ENCODE data around the gene NAV2. TPM values are rescaled to one million over a fixed set of nuclear protein-coding genes. Genes with fewer than 3 reads are reported as not detected.

The NAV2 gene
- total RNA-seq, 4 donors from 2014 or later, result 9.1 to 34.7 (median 22.2) TPM

DNA sequence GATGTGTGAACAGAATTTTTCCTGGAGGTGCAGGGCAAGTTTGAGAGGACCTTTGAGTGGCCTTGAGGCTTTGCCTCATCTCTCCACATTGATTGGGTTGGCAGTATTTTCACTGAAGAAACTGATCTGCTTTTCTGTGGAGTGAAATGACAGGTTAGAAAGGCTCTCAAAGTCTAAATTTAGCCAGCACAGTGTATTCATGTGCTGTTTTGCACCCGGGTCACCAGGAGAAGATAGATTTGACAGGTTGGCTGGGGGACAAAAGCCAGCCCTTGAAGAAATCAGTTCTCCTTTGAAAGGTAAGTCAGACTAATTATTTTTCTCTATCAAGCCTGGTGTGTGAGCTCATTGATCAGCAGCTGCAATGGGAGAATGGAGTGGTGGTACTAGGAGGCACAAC, 294.7 kb downstream of the NAV2 start:
- H3K27ac ChIP-seq, result no peak overlapping the region
- WGBS, result 75% methylated on average over 1 of the region's 1 CpG
- H3K4me1 ChIP-seq, result peaks cover 8% of the 10 kb centered on the region
- H3K4me3 ChIP-seq, result no peak overlapping the region
- H3K9me3 ChIP-seq, result no peaks in the 10 kb centered on the region
- H3K27me3 ChIP-seq, result no peaks in the 10 kb centered on the region
- H3K36me3 ChIP-seq, result no peaks in the 10 kb centered on the region
- no peak for TF ChIP-seq POLR2AphosphoS5 (IDR thresholded peaks at IDR 0.05)
- no peak for TF ChIP-seq EP300 (IDR thresholded peaks at IDR 0.05)
- TF ChIP-seq, protein P1, sequence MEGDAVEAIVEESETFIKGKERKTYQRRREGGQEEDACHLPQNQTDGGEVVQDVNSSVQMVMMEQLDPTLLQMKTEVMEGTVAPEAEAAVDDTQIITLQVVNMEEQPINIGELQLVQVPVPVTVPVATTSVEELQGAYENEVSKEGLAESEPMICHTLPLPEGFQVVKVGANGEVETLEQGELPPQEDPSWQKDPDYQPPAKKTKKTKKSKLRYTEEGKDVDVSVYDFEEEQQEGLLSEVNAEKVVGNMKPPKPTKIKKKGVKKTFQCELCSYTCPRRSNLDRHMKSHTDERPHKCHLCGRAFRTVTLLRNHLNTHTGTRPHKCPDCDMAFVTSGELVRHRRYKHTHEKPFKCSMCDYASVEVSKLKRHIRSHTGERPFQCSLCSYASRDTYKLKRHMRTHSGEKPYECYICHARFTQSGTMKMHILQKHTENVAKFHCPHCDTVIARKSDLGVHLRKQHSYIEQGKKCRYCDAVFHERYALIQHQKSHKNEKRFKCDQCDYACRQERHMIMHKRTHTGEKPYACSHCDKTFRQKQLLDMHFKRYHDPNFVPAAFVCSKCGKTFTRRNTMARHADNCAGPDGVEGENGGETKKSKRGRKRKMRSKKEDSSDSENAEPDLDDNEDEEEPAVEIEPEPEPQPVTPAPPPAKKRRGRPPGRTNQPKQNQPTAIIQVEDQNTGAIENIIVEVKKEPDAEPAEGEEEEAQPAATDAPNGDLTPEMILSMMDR (IDR thresholded peaks at IDR 0.05), result no peak
- TF ChIP-seq POLR2A (IDR thresholded peaks at IDR 0.05), result no peak
- no peak for DNase-seq (ENCODE audit: low spot score in 2 of 2)

DNA sequence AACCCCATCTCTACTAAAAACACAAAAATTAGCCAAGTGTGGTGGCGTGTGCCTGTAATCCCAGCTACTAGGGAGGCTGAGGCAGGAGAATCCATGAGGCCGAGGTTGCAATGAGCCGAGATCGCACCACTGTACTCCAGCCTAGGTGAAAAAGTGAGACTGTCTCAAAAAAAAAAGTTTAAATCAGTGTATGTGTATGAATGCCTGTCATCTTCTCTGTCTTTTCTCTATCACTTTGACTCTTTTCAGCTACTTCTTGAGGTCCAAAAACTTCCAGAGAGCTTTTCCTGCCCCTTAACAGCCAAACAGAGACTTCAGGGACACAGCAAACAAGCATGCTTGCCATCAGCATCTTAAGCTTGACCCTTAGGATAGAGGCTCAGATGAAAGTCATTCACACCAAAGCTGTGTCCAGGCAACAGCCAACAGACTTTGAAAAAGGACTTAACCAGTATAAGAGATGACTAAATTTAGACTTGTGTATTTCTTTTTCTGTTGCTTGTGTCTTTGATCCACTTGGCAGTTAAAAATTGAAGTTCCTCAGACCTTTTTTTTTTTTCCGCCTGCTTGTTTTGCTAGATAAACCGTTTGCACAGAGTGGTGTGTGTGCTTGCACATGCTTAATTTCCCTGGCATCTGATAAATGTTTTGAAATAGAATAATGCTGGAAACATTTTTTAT, 295.7 kb downstream of the NAV2 start:
- TF ChIP-seq EP300 (IDR thresholded peaks at IDR 0.05), result no peak
- TF ChIP-seq POLR2AphosphoS5 (IDR thresholded peaks at IDR 0.05), result no peak
- TF ChIP-seq POLR2A (IDR thresholded peaks at IDR 0.05), result no peak
- TF ChIP-seq, protein P1 (IDR thresholded peaks at IDR 0.05), result no peak
- no peak for DNase-seq (ENCODE audit: low spot score in 2 of 2)
- H3K27me3 ChIP-seq, result no peaks in the 10 kb centered on the region
- peaks cover 8% of the 10 kb centered on the region for H3K4me1 ChIP-seq
- no peaks in the 10 kb centered on the region for H3K9me3 ChIP-seq
- 75% methylated on average over 6 of the region's 6 CpGs for WGBS
- no peaks in the 10 kb centered on the region for H3K36me3 ChIP-seq
- no peak overlapping the region for H3K27ac ChIP-seq
- H3K4me3 ChIP-seq, result no peak overlapping the region

GRCh38 chr11:20008871-20009644, 296.4 kb downstream of the NAV2 start:
- TF ChIP-seq POLR2AphosphoS5 (IDR thresholded peaks at IDR 0.05), result no peak
- TF ChIP-seq, protein P1 (IDR thresholded peaks at IDR 0.05), result no peak
- no peak for TF ChIP-seq EP300 (IDR thresholded peaks at IDR 0.05)
- no peak for TF ChIP-seq POLR2A (IDR thresholded peaks at IDR 0.05)
- DNase-seq (ENCODE audit: low spot score in 2 of 2), result no peak
- no peaks in the 10 kb centered on the region for H3K36me3 ChIP-seq
- 64% methylated on average over 10 of the region's 10 CpGs for WGBS
- H3K4me3 ChIP-seq, result no peak overlapping the region
- H3K27ac ChIP-seq, result no peak overlapping the region
- no peaks in the 10 kb centered on the region for H3K9me3 ChIP-seq
- H3K27me3 ChIP-seq, result no peaks in the 10 kb centered on the region
- peaks cover 8% of the 10 kb centered on the region for H3K4me1 ChIP-seq

- H3K4me1 ChIP-seq, result peaks cover 8% of the 10 kb centered on the region
- H3K9me3 ChIP-seq, result no peaks in the 10 kb centered on the region
- TF ChIP-seq POLR2AphosphoS5 (IDR thresholded peaks at IDR 0.05) (no peak), POLR2A (IDR thresholded peaks at IDR 0.05) (no peak), EP300 (IDR thresholded peaks at IDR 0.05) (no peak)
- TF ChIP-seq, protein P1 (IDR thresholded peaks at IDR 0.05), result no peak
- no peaks in the 10 kb centered on the region for H3K36me3 ChIP-seq
- no peaks in the 10 kb centered on the region for H3K27me3 ChIP-seq
- WGBS, result 88% methylated on average over 8 of the region's 8 CpGs
- H3K27ac ChIP-seq, result no peak overlapping the region
- no peak for DNase-seq (ENCODE audit: low spot score in 2 of 2)
- no peak overlapping the region for H3K4me3 ChIP-seq
Observed at GRCh38 chr11:20010156-20010850, 297.7 kb downstream of the NAV2 start.

DNA sequence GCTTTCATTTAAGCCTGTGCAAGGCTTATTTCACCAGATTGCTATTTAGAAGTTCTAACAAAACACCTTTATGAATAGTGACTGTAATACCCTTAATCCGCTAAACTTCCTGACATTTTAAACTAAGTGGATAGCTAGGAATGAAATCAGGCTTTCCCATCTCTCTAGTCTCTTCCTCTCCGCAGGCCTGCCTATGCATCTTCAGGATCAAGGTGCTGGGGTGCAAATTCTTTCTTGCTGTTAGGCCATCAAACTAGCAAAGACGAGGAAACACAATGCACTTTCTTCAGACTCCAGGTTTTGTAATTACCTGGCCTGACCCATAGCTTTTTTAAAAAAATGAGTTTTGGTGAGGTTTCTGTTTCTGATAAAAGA, 298.2 kb downstream of the NAV2 start:
- Histone ChIP-seq H3K9me3 (no peaks in the 10 kb centered on the region), H3K27me3 (no peaks in the 10 kb centered on the region), H3K4me1 (peaks cover 8% of the 10 kb centered on the region), H3K27ac (no peak overlapping the region), H3K4me3 (no peak overlapping the region), H3K36me3 (no peaks in the 10 kb centered on the region)
- TF ChIP-seq EP300 (IDR thresholded peaks at IDR 0.05), result no peak
- TF ChIP-seq POLR2A (IDR thresholded peaks at IDR 0.05), result no peak
- TF ChIP-seq, protein P1 (IDR thresholded peaks at IDR 0.05), result no peak
- no peak for TF ChIP-seq POLR2AphosphoS5 (IDR thresholded peaks at IDR 0.05)
- 77% methylated on average over 3 of the region's 3 CpGs for WGBS
- no peak for DNase-seq (ENCODE audit: low spot score in 2 of 2)
